OCI-LY7 (cell line): Measurements from ENCODE around the gene CERS6. TPM values are rescaled to one million over a fixed set of nuclear protein-coding genes. Genes with fewer than 3 reads are reported as not detected.

Experiments
- BruUV-seq: library from RNA; stranded (reverse); fragments of 400-500 nt; replicated peaks from 2 replicates; lab custom pipeline; 2021; lab: Mats Ljungman, UMichigan
- CTCF ChIA-PET: fragments of 300-600 bp; sonication (Branson Sonifier 250); formaldehyde crosslinking; loops from one replicate; lab custom pipeline; 2022; ENCODE audit warnings: antibody characterized with exemption; ENCODE audit not compliant: unreplicated experiment; lab: Charles Lee
- POLR2A ChIA-PET: fragments of 300-600 bp; sonication (Branson Sonifier 250); formaldehyde crosslinking; loops from one replicate; lab custom pipeline; 2022; ENCODE audit warnings: antibody characterized with exemption; lab: Charles Lee
- DNase-seq: peaks from one replicate; pipeline ENCODE4 v3.0.0-alpha.2; 2015; ENCODE audit warnings: low spot score
- H2AFZ ChIP-seq: fragments of 200-600 bp; sonication (generic), shearing (Covaris generic); 2 replicates; pipeline ENCODE4 v1.6.1; 2014; ENCODE audit warnings: mild to moderate bottlenecking, antibody characterized with exemption, low read length, moderate library complexity
- H3K27ac ChIP-seq: fragments of 200-600 bp; sonication (generic); 2 replicates; pipeline ENCODE4 v1.5.1; 2014; ENCODE audit warnings: mixed run types, low read depth, mild to moderate bottlenecking, moderate library complexity, low read length, inconsistent platforms; ENCODE audit not compliant: poor library complexity, severe bottlenecking
- H3K36me3 ChIP-seq: fragments of 200-600 bp; sonication (generic); 2 replicates; pipeline ENCODE4 v1.6.1; 2014; ENCODE audit warnings: mild to moderate bottlenecking, antibody characterized with exemption, low read length, moderate library complexity, mixed read lengths; ENCODE audit not compliant: insufficient read depth
- H3K4me1 ChIP-seq: fragments of 200-600 bp; sonication (generic); 2 replicates; pipeline ENCODE4 v1.5.1; 2014; ENCODE audit warnings: mild to moderate bottlenecking, low read length; ENCODE audit not compliant: insufficient read depth, poor library complexity, severe bottlenecking
- H3K4me2 ChIP-seq: fragments of 200-600 bp; sonication (generic); 2 replicates; pipeline ENCODE4 v1.6.1; 2014; ENCODE audit warnings: mild to moderate bottlenecking, low read length
- H3K4me3 ChIP-seq: fragments of 200-600 bp; sonication (generic); 2 replicates; pipeline ENCODE4 v1.5.1; 2014; ENCODE audit warnings: mild to moderate bottlenecking, low read depth, low read length; ENCODE audit not compliant: poor library complexity, severe bottlenecking
- H3K79me2 ChIP-seq: fragments of 200-600 bp; sonication (generic); 2 replicates; pipeline ENCODE4 v1.6.1; 2016; ENCODE audit warnings: low read depth, mild to moderate bottlenecking, low read length, moderate library complexity, mixed read lengths; ENCODE audit not compliant: insufficient read depth
- H3K9me2 ChIP-seq: fragments of 200-600 bp; sonication (generic); 2 replicates; pipeline ENCODE4 v1.6.1; 2016; ENCODE audit warnings: mild to moderate bottlenecking, low read length, mixed read lengths; ENCODE audit not compliant: insufficient read depth
- H3K9me3 ChIP-seq: fragments of 200-600 bp; sonication (generic); 2 replicates; pipeline ENCODE4 v1.6.1; 2014; ENCODE audit warnings: mild to moderate bottlenecking, mixed run types, low read length, mixed read lengths
- H4K20me1 ChIP-seq: fragments of 200-600 bp; sonication (generic); 2 replicates; pipeline ENCODE4 v1.6.1; 2014; ENCODE audit warnings: mild to moderate bottlenecking, antibody characterized with exemption, low read length, moderate library complexity, mixed read lengths; ENCODE audit not compliant: insufficient read depth
- CTCF ChIP-seq: fragments of 200-600 bp; sonication (generic); conservative IDR thresholded peaks from 2 replicates; pipeline ENCODE4 v1.5.1; 2014; ENCODE audit warnings: mild to moderate bottlenecking, antibody characterized with exemption, low read length, moderate library complexity, mixed read lengths
- EZH2phosphoT487 ChIP-seq: fragments of 200-600 bp; sonication (generic); IDR thresholded peaks from 2 replicates; pipeline ENCODE4 v1.6.1; 2018; ENCODE audit warnings: low read depth, borderline replicate concordance, mild to moderate bottlenecking, mixed run types, antibody characterized with exemption, low read length, moderate library complexity, mixed read lengths
- intact Hi-C: fragments of 100-400 bp; cut with micrococcal nuclease; formaldehyde crosslinking; loops from one replicate; pipeline ENCODE4 v1.10.0; 2022; ENCODE audit not compliant: unreplicated experiment
- total RNA-seq, 2 experiments: library from RNA; depleted of rRNA in 1 of 2; stranded (reverse); fragments of >200 nt in 1 of 2; shearing (Covaris generic) in 1 of 2; gene quantifications; 2 replicates each; pipeline ENCODE4 v1.2.3, GENCODE V29; 2014 to 2022

Gene CERS6
- total RNA-seq, 2 experiments from 2014 or later = 0.04 TPM; not detected in 1

GRCh38 chr2:168518555-168519066 lies 62.5 kb downstream of the CERS6 start:
- no peaks in the 10 kb centered on the region for H4K20me1 ChIP-seq
- TF ChIP-seq EZH2phosphoT487 (no peak), CTCF (no peak)
- no peaks in the 10 kb centered on the region for H3K9me2 ChIP-seq
- H3K36me3 ChIP-seq = no peaks in the 10 kb centered on the region
- ChIA-PET CTCF (interaction anchor here (1.0 kb wide), 1 partner anchor 450 kb away, joined by 3 read pairs; no protein-coding TSS in a partner anchor), POLR2A (interaction anchor here (0.7 kb wide), 1 partner anchor 13 kb away, joined by 5 read pairs; no protein-coding TSS in a partner anchor)
- no peaks in the 10 kb centered on the region for H3K4me1 ChIP-seq
- no peak overlapping the region for H2AFZ ChIP-seq
- no peak overlapping the region for H3K4me3 ChIP-seq
- H3K79me2 ChIP-seq = no peaks in the 10 kb centered on the region
- BruUV-seq = no TSS peak
- no peak overlapping the region for H3K27ac ChIP-seq
- H3K4me2 ChIP-seq = no peak overlapping the region
- no peaks in the 10 kb centered on the region for H3K9me3 ChIP-seq
- intact Hi-C loops = no loop called here
- no peak for DNase-seq

GRCh38 chr2:168519534-168520308 lies 63.6 kb downstream of the CERS6 start:
- intact Hi-C loops = no loop called here
- H3K79me2 ChIP-seq = no peaks in the 10 kb centered on the region
- H3K4me1 ChIP-seq = no peaks in the 10 kb centered on the region
- H2AFZ ChIP-seq = no peak overlapping the region
- H3K9me2 ChIP-seq = no peaks in the 10 kb centered on the region
- no peak overlapping the region for H3K4me3 ChIP-seq
- TF ChIP-seq CTCF (no peak), EZH2phosphoT487 (no peak)
- ChIA-PET CTCF (no interaction called here), POLR2A (no interaction called here)
- H3K4me2 ChIP-seq = no peak overlapping the region
- no peaks in the 10 kb centered on the region for H3K36me3 ChIP-seq
- H3K27ac ChIP-seq = no peak overlapping the region
- H3K9me3 ChIP-seq = no peaks in the 10 kb centered on the region
- H4K20me1 ChIP-seq = no peaks in the 10 kb centered on the region
- BruUV-seq = no TSS peak
- DNase-seq = no peak
